ENCODE data around the gene WIPF2. TPM values are rescaled to one million over a fixed set of nuclear protein-coding genes. Genes with fewer than 3 reads are reported as not detected.

WIPF2 gene
- total RNA-seq, 2 experiments from 2014 or later, result 17.3 to 21.3 TPM

GRCh38 chr17:40309031-40309948 is 90.2 kb downstream of the WIPF2 start, which contains the start of gene RARA:
Gene RARA (plus strand): TSS chr17:40309180. CDS start chr17:40331219, 22,039 bp downstream.
- DNase-seq, result peak in 3 of 14 experiments; percentile 37 to 54 (median 50)
- intact Hi-C loops (cut with DNase I, micrococcal nuclease), result no loop called here
- Mint-ChIP-seq H3K9me3 (no peaks in the 10 kb centered on the region), H3K4me1 (ENCODE audit: low read depth) (peaks cover 31% of the 10 kb centered on the region), H3K27ac (no peak within 1 kb of the TSS), H3K27me3 (no peaks in the 10 kb centered on the region), H3K36me3 (ENCODE audit: low read depth) (no peaks in the 10 kb centered on the region), H3K4me3 (no peak within 1 kb of the TSS)
- Histone ChIP-seq H3K27ac (ENCODE audit: low read depth in 1 of 2, low read length in 2 of 2) (no peak within 1 kb of the TSS), H3K9me3 (ENCODE audit: control insufficient read depth in 1 of 2, insufficient read depth in 1 of 2, low read length in 2 of 2) (no peaks in the 10 kb centered on the region), H3K27me3 (ENCODE audit: control insufficient read depth in 1 of 2, insufficient read depth in 2 of 2, low read length in 2 of 2) (no peaks in the 10 kb centered on the region), H3K4me1 (ENCODE audit: insufficient read depth, low read length) (peaks cover 69% of the 10 kb centered on the region), H3K4me3 (ENCODE audit: low read length) (peak within 1 kb of the TSS; percentile 24), H3K36me3 (ENCODE audit: insufficient read depth, low read length) (no peaks in the 10 kb centered on the region)
- ChIA-PET CTCF (interaction anchor here (6.8 kb wide), 1 partner anchor 46 kb away, joined by 40 read pairs; no protein-coding TSS in a partner anchor), POLR2A (interaction anchor here (0.6 to 4.3 kb wide), 6 partner anchors 8 to 34 kb away, joined by 3 to 34 read pairs (median 6); no protein-coding TSS in a partner anchor)
- peak; percentile 48 for ATAC-seq (ENCODE audit: poor library complexity)
- no peak for TF ChIP-seq CTCF (IDR thresholded peaks at IDR 0.05)

- ATAC-seq (ENCODE audit: poor library complexity), result no peak
- H3K4me3 Mint-ChIP-seq, result no peak overlapping the region
Measured at GRCh38 chr17:40309949-40310510, 90.9 kb downstream of the WIPF2 start.

More at GRCh38 chr17:40309949-40310510, 90.9 kb downstream of the WIPF2 start:
- Histone ChIP-seq H3K4me1 (ENCODE audit: insufficient read depth, low read length) (peaks cover 76% of the 10 kb centered on the region), H3K36me3 (ENCODE audit: insufficient read depth, low read length) (no peaks in the 10 kb centered on the region), H3K9me3 (ENCODE audit: control insufficient read depth in 1 of 2, insufficient read depth in 1 of 2, low read length in 2 of 2) (no peaks in the 10 kb centered on the region), H3K27me3 (ENCODE audit: control insufficient read depth in 1 of 2, insufficient read depth in 2 of 2, low read length in 2 of 2) (no peaks in the 10 kb centered on the region), H3K4me3 (ENCODE audit: low read length) (no peak overlapping the region), H3K27ac (ENCODE audit: low read depth in 1 of 2, low read length in 2 of 2) (no peak overlapping the region)
- POLR2A ChIA-PET, result interaction anchor here (1.0 to 4.3 kb wide), 6 partner anchors 7 to 17 kb away, joined by 5 to 34 read pairs (median 8); no protein-coding TSS in a partner anchor
- Mint-ChIP-seq H3K36me3 (ENCODE audit: low read depth) (no peaks in the 10 kb centered on the region), H3K27ac (no peak overlapping the region), H3K27me3 (no peaks in the 10 kb centered on the region), H3K4me1 (ENCODE audit: low read depth) (peaks cover 38% of the 10 kb centered on the region), H3K9me3 (no peaks in the 10 kb centered on the region)
- TF ChIP-seq CTCF (IDR thresholded peaks at IDR 0.05), result no peak
- no peak for DNase-seq
- CTCF ChIA-PET, result interaction anchor here (6.8 kb wide), 1 partner anchor 45 kb away, joined by 40 read pairs; no protein-coding TSS in a partner anchor
- intact Hi-C loops (cut with DNase I, micrococcal nuclease), result loop anchor here in 1 of 2 experiments (5.0 kb wide), 1 partner anchor 227 kb away; no protein-coding TSS in a partner anchor
